ENCODE measurements around the gene AGAP3. TPM values are rescaled to one million over a fixed set of nuclear protein-coding genes. Genes with fewer than 3 reads are reported as not detected.

Gene AGAP3
- polyA plus RNA-seq, 1 experiment: 52.1 TPM

DNA sequence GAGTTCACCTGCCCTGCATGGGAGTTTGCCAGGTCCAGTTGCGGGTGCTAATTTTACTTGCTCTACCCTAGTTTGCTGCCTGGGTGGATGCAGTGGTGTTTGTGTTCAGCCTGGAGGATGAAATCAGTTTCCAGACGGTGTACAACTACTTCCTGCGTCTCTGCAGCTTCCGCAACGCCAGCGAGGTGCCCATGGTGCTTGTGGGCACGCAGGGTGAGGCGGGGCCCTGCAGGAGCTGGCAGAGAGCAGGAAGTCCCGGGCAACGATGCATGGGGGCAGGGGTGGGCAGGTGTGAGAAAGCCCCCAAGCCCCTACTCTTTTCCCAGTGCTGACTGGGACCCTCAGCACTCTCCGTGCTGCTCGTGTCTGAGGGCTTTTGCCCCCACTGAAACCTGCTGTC, 31.3 kb downstream of the AGAP3 start:
- Histone ChIP-seq H3K27me3 (ENCODE audit: control insufficient read depth, insufficient read depth, low read length) (no peaks in the 10 kb centered on the region), H3K4me3 (ENCODE audit: low read depth, low read length) (no peak overlapping the region), H3K36me3 (ENCODE audit: control insufficient read depth, insufficient read depth, low read length) (peaks cover 43% of the 10 kb centered on the region)
- ChIA-PET CTCF (interaction anchor here (1.1 kb wide), 1 partner anchor 105 kb away, joined by 3 read pairs; no protein-coding TSS in a partner anchor), POLR2A (no interaction called here)
- TF ChIP-seq, protein P1, sequence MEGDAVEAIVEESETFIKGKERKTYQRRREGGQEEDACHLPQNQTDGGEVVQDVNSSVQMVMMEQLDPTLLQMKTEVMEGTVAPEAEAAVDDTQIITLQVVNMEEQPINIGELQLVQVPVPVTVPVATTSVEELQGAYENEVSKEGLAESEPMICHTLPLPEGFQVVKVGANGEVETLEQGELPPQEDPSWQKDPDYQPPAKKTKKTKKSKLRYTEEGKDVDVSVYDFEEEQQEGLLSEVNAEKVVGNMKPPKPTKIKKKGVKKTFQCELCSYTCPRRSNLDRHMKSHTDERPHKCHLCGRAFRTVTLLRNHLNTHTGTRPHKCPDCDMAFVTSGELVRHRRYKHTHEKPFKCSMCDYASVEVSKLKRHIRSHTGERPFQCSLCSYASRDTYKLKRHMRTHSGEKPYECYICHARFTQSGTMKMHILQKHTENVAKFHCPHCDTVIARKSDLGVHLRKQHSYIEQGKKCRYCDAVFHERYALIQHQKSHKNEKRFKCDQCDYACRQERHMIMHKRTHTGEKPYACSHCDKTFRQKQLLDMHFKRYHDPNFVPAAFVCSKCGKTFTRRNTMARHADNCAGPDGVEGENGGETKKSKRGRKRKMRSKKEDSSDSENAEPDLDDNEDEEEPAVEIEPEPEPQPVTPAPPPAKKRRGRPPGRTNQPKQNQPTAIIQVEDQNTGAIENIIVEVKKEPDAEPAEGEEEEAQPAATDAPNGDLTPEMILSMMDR (IDR thresholded peaks at IDR 0.05; ENCODE audit: insufficient read depth, low read depth, low read length): no peak
- DNase-seq (ENCODE audit: low read depth): no peak

DNA sequence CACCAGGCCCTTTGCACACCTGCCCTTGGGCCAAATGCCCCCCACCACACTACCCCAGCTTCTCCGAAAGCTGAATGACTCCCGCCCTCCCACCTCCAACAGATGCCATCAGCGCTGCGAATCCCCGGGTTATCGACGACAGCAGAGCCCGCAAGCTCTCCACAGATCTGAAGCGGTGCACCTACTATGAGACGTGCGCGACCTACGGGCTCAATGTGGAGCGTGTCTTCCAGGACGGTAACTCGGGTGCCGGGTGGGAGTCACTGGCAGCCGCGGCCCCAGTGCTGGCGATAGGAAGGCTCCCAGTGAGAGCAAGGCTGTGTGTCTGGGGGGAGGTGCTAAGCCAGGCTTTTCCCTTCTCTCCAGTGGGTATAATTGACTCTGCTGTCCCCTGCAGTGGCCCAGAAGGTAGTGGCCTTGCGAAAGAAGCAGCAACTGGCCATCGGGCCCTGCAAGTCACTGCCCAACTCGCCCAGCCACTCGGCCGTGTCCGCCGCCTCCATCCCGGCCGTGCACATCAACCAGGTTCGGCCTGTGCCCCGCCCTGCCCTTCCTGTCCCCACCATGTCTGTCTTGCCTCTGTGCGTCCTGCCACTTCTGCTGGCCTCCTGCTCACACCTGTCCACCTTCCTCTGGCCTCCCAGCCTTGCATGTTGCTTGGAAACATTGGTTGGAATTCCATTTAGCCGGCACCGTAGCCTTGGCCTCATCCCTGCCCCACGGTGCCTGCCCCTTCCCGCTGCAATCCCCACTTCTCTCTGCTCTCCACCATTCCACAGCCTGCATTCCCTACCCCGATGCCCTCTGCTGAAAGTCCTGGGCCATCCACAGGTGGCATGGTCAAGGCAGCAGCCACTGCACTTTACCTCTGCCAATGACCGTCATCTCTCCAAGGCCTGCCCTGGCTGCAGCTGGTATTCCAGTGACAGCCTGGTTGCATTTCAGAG, 32.1 kb downstream of the AGAP3 start:
- ChIA-PET POLR2A (no interaction called here), CTCF (interaction anchor here (1.1 to 2.3 kb wide), 3 partner anchors 7 to 106 kb away, joined by 3 to 9 read pairs (median 4); no protein-coding TSS in a partner anchor)
- Histone ChIP-seq H3K4me3 (ENCODE audit: low read depth, low read length) (no peak overlapping the region), H3K27me3 (ENCODE audit: control insufficient read depth, insufficient read depth, low read length) (no peaks in the 10 kb centered on the region), H3K36me3 (ENCODE audit: control insufficient read depth, insufficient read depth, low read length) (peaks cover 43% of the 10 kb centered on the region)
- TF ChIP-seq, protein P1 (IDR thresholded peaks at IDR 0.05; ENCODE audit: insufficient read depth, low read depth, low read length): no peak
- no peak for DNase-seq (ENCODE audit: low read depth)

DNA sequence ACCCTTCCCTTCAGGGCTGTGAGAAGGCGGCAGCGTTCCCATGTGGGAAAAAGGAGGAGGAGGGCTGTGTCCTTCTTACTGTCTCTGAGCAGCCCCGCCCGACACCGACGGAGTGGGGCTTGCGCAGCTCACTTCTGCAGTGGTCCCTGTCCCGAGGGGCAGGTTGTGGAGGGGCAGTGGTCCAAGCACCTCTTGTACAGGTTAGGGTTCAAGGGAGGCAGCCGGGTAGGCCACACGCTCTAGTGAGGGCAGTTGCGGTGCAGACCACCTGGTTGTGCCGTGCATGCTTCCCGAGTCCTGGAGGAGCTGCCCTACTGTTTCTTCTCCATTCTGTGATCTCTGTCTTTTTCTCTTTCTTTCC, 32.8 kb downstream of the AGAP3 start:
- TF ChIP-seq, protein P1 (IDR thresholded peaks at IDR 0.05; ENCODE audit: insufficient read depth, low read depth, low read length): no peak
- no peak overlapping the region for H3K4me3 ChIP-seq (ENCODE audit: low read depth, low read length)
- no peaks in the 10 kb centered on the region for H3K27me3 ChIP-seq (ENCODE audit: control insufficient read depth, insufficient read depth, low read length)
- peaks cover 47% of the 10 kb centered on the region for H3K36me3 ChIP-seq (ENCODE audit: control insufficient read depth, insufficient read depth, low read length)
- CTCF ChIA-PET: interaction anchor here (1.4 to 2.3 kb wide), 2 partner anchors 8 to 101 kb away, joined by 4 to 9 read pairs; no protein-coding TSS in a partner anchor
- DNase-seq (ENCODE audit: low read depth): no peak
- POLR2A ChIA-PET: no interaction called here

DNA sequence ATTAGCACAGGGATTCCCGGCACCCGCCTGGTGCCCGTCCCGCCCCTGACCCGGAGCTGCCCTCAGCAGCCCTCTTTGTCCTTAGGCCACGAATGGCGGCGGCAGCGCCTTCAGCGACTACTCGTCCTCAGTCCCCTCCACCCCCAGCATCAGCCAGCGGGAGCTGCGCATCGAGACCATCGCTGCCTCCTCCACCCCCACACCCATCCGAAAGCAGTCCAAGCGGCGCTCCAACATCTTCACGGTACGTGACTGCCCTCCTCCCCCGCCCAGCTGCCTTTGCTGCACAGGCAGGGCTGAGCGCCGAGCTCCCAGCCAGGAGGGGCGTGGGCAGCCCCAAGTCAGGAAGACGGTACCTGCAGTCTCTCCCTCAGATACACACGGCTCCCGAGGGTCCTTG, 33.6 kb downstream of the AGAP3 start:
- TF ChIP-seq, protein P1 (IDR thresholded peaks at IDR 0.05; ENCODE audit: insufficient read depth, low read depth, low read length): no peak
- ChIA-PET POLR2A (no interaction called here), CTCF (interaction anchor here (0.6 to 2.3 kb wide), 5 partner anchors 9 to 1407 kb away, joined by 3 to 9 read pairs (median 3); no protein-coding TSS in a partner anchor)
- Histone ChIP-seq H3K36me3 (ENCODE audit: control insufficient read depth, insufficient read depth, low read length) (peaks cover 52% of the 10 kb centered on the region), H3K27me3 (ENCODE audit: control insufficient read depth, insufficient read depth, low read length) (no peaks in the 10 kb centered on the region), H3K4me3 (ENCODE audit: low read depth, low read length) (no peak overlapping the region)
- no peak for DNase-seq (ENCODE audit: low read depth)

DNA sequence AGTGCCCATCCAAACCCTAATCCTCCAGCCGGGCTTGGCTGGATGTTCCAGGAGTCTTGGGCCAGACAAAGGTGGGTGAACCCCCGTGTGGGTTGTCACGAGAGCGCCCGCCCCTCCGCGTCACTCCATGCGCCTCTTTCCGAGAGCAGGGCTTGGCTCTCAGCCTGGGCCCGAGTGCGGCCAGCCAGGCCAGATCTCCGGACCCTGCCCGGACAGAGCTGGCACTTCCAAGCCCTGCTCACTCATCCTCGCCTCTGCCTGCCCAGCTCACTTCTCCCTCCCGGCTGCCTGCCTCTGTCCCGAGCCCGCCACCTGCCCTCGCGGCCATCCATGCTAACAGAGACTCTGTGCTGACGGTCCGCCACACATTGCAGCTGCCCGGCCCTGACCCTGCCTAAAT, 34.6 kb downstream of the AGAP3 start:
- TF ChIP-seq, protein P1 (IDR thresholded peaks at IDR 0.05; ENCODE audit: insufficient read depth, low read depth, low read length): no peak
- no peak for DNase-seq (ENCODE audit: low read depth)
- Histone ChIP-seq H3K4me3 (ENCODE audit: low read depth, low read length) (no peak overlapping the region), H3K27me3 (ENCODE audit: control insufficient read depth, insufficient read depth, low read length) (no peaks in the 10 kb centered on the region), H3K36me3 (ENCODE audit: control insufficient read depth, insufficient read depth, low read length) (peaks cover 53% of the 10 kb centered on the region)
- ChIA-PET CTCF (interaction anchor here (0.6 to 2.3 kb wide), 4 partner anchors 10 to 110 kb away, joined by 3 to 9 read pairs (median 3); no protein-coding TSS in a partner anchor), POLR2A (no interaction called here)

Data from BJ (cell line).